ENCODE data around the gene TCP1.
"Not testable (repeated sequence)": the region's sequence is repeated elsewhere in the genome, so short reads cannot be mapped to it uniquely, and the experiment has no call there.

Gene TCP1

DNA sequence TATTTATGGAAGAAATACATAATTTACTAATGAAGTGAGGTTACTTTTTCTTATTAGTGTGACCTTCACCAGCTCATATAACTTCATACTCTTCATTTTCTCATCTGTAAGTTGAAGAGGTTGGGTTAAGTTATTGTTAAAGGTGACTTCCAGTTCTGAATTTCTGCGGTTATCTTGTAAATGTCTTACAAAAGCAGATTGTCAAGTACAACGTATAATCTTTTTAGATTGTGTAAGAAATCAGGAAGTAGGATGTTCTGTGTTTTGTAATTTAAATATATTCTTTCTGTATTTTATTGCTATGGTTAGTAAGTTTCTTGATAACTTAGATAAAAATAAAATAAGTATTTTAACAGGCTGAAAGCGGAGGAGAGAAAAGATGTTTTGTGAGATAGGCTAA lies 50.1 kb downstream of the TCP1 start:
- no peak for DNase-seq (ENCODE audit: low read depth)

DNA sequence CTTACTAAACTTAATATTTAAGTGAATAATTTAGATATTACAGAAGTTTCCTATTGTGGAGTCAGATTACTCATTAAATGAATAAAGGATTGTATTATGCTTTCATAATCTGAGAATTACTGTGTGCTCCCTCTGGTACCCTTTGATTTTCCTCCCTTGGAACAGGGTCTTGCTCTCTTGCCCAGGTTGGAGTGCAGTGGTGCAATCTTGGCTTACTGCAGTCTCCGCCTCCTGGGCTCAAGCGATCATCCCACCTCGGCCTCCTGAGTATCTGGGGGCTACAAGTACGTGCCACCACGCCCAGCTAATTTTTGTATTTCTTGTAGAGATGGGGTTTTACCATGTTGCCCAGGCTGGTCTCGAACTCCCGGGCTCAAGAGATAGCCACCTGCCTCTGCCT lies 52.5 kb downstream of the TCP1 start:
- DNase-seq (ENCODE audit: low read depth) = no peak

- not testable (repeated sequence) for DNase-seq (ENCODE audit: low read depth)
Observed at GRCh38 chr6:159733395-159733794, 56.0 kb downstream of the TCP1 start.

- DNase-seq (ENCODE audit: low read depth) = not testable (repeated sequence)
Observed at GRCh38 chr6:159732550-159732949, 56.9 kb downstream of the TCP1 start.

GRCh38 chr6:159730332-159730676 lies 59.1 kb downstream of the TCP1 start:
- DNase-seq (ENCODE audit: low read depth) = no peak

DNA sequence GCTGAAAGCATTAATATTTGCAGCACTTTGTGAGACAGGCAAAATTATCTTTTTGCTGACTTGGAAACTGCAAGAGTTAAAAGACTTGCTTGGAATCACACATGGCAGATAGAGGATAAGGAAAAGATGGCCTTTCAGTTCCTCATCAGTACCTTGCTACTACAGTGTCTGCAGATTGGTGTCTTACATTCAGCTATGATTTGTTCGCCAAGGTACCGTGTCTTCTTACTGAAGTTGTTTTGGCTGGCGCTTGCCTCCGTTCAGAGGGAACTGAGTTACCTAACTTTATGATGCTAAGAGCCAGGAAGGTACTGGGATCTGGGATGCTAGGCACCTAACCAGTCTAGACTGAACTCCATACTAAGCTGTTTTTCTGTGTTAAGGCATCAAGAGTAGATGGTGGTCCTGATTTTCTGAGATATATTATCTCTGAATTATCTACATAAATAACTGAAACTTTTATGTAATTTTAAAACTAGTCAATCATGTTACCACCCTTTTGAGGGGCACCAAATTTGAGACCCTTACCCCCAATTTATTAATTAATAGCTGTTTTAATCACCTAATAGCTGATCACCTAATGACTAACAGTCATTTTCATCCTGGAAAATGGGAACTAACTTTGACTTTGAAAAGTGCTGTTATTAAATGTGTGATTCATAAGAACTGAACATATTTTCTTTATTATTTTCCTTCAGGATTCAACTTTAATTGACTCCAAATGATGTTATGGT lies 59.6 kb downstream of the TCP1 start:
- no peak for DNase-seq (ENCODE audit: low read depth)

- DNase-seq (ENCODE audit: low read depth) = no peak
Observed at GRCh38 chr6:159728531-159728964, 60.9 kb downstream of the TCP1 start.

All from activated T-helper 1 cell treated with Interleukin-2 at 50 U/mL for 16 hours (primary cell).